Measurements from ENCODE around the gene FAM161B. TPM values are rescaled to one million over a fixed set of nuclear protein-coding genes. Genes with fewer than 3 reads are reported as not detected.

Gene FAM161B
- total RNA-seq, 1 experiment from 2014 or later = 1.8 TPM

Other genes with a start within 250 kb of the FAM161B start
- 20.4 and 26.6 TPM in 2 replicates for gene PNMA1, start 235.7 kb downstream of the FAM161B start, total RNA-seq (2014; rRNA removed; shearing (Covaris generic))
- gene PTGR2, start 98.3 kb downstream of the FAM161B start, total RNA-seq (2014; rRNA removed; shearing (Covaris generic)) = 4.9 and 5.1 TPM in 2 replicates
- gene ZNF410, start 63.2 kb downstream of the FAM161B start, total RNA-seq (2014; rRNA removed; shearing (Covaris generic)) = 64.9 and 67.9 TPM in 2 replicates
- 24.4 and 42.7 TPM in 2 replicates for gene COQ6, start 208 bp upstream of the FAM161B start, total RNA-seq (2014; rRNA removed; shearing (Covaris generic))
- 6.4 and 6.5 TPM in 2 replicates for gene ENTPD5, start 69.2 kb upstream of the FAM161B start, total RNA-seq (2014; rRNA removed; shearing (Covaris generic))
- gene BBOF1, start 69.3 kb upstream of the FAM161B start, total RNA-seq (2014; rRNA removed; shearing (Covaris generic)) = 2.4 and 4.0 TPM in 2 replicates
- 8.9 and 13.7 TPM in 2 replicates for gene ALDH6A1, start 134.4 kb upstream of the FAM161B start, total RNA-seq (2014; rRNA removed; shearing (Covaris generic))
- 11.2 and 13.5 TPM in 2 replicates for gene LIN52, start 134.9 kb upstream of the FAM161B start, total RNA-seq (2014; rRNA removed; shearing (Covaris generic))